ENCODE measurements around the gene EEF1A2. TPM values are rescaled to one million over a fixed set of nuclear protein-coding genes. Genes with fewer than 3 reads are reported as not detected.

EEF1A2 gene
- total RNA-seq, 1 experiment from 2014 or later: 32.0 TPM

GRCh38 chr20:63509088-63509564, 10.2 kb upstream of the EEF1A2 start:
- Mint-ChIP-seq H3K4me1 (ENCODE audit: low read depth, unreplicated experiment) (no peaks in the 10 kb centered on the region), H3K27ac (ENCODE audit: unreplicated experiment) (no peak overlapping the region), H3K36me3 (ENCODE audit: insufficient read depth, unreplicated experiment) (no peaks in the 10 kb centered on the region), H3K27me3 (ENCODE audit: insufficient read depth, unreplicated experiment) (peaks cover 27% of the 10 kb centered on the region), H3K4me3 (ENCODE audit: unreplicated experiment) (no peak overlapping the region), H3K9me3 (ENCODE audit: unreplicated experiment) (no peaks in the 10 kb centered on the region)
- intact Hi-C loops (cut with micrococcal nuclease; ENCODE audit: unreplicated experiment): no loop called here
- CTCF ChIA-PET: interaction anchor here (0.7 to 1.5 kb wide), 3 partner anchors 12 to 685 kb away, joined by 4 to 6 read pairs (median 4); partner anchors contain the start of gene PPDPF
- no peak for DNase-seq
- POLR2A ChIA-PET: interaction anchor here (0.7 kb wide), 1 partner anchor 42 kb away, joined by 6 read pairs; no protein-coding TSS in a partner anchor
- Histone ChIP-seq H3K27me3 (replicated peaks; ENCODE audit: control insufficient read depth, insufficient read depth, low read length) (no peaks in the 10 kb centered on the region; the same call in none of the 2 replicates), H3K4me3 (ENCODE audit: low read depth, low read length) (no peak overlapping the region), H3K4me1 (no peaks in the 10 kb centered on the region), H3K36me3 (ENCODE audit: control insufficient read depth, insufficient read depth, low read length) (no peaks in the 10 kb centered on the region), H3K9me3 (no peaks in the 10 kb centered on the region)
- no TSS peak for BruUV-seq (replicated peaks)
- no peak for TF ChIP-seq CTCF (IDR thresholded peaks at IDR 0.05; ENCODE audit: insufficient read depth in 1 of 2, low read depth in 1 of 2, low read length in 1 of 2, severe bottlenecking in 1 of 2, unreplicated experiment in 1 of 2)

DNA sequence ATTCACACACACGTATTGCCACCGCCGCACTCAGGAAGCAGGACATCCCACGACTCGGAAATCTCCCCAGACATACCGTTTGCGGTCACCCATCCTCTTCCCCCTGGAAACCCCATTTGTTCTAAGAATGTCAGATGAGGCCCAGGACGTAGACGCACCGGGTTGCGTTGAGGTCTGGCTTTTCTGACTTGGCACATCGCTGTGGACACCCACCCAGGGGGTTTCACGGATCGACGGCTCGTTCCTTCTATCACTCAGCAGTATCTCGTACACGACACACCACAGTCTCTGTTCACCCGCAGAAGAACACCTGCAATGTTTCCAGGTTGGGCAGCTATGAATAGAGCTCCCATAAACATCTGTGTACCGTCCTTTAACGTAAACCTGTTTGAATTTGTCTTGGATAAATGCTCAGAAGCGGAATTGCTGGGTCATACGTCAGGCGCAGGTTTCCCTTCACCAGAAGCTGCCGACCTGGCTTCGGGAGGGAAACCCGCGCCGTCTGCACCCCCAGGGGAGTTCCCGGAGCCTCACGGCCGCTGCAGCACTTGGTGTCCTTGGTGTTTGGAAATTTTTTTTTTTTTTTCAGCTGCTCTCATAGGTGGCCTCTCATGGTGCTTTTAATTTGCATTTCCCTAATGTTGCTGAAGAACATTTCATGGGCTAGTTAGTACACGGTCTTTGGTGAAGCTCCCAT, 9.3 kb upstream of the EEF1A2 start:
- Histone ChIP-seq H3K4me3 (ENCODE audit: low read depth, low read length) (no peak overlapping the region), H3K4me1 (no peaks in the 10 kb centered on the region), H3K9me3 (no peaks in the 10 kb centered on the region), H3K36me3 (ENCODE audit: control insufficient read depth, insufficient read depth, low read length) (no peaks in the 10 kb centered on the region), H3K27me3 (replicated peaks; ENCODE audit: control insufficient read depth, insufficient read depth, low read length) (no peaks in the 10 kb centered on the region; the same call in none of the 2 replicates)
- peaks cover 27% of the 10 kb centered on the region for H3K27me3 Mint-ChIP-seq (ENCODE audit: insufficient read depth, unreplicated experiment)
- no peak for TF ChIP-seq CTCF (IDR thresholded peaks at IDR 0.05; ENCODE audit: insufficient read depth in 1 of 2, low read depth in 1 of 2, low read length in 1 of 2, severe bottlenecking in 1 of 2, unreplicated experiment in 1 of 2)
- H3K27ac Mint-ChIP-seq (ENCODE audit: unreplicated experiment): no peak overlapping the region
- H3K4me3 Mint-ChIP-seq (ENCODE audit: unreplicated experiment): no peak overlapping the region
- BruUV-seq (replicated peaks): no TSS peak
- no peaks in the 10 kb centered on the region for H3K36me3 Mint-ChIP-seq (ENCODE audit: insufficient read depth, unreplicated experiment)
- no peak for DNase-seq
- intact Hi-C loops (cut with micrococcal nuclease; ENCODE audit: unreplicated experiment): no loop called here
- no peaks in the 10 kb centered on the region for H3K9me3 Mint-ChIP-seq (ENCODE audit: unreplicated experiment)
- ChIA-PET POLR2A (interaction anchor here (0.7 kb wide), 1 partner anchor 43 kb away, joined by 6 read pairs; no protein-coding TSS in a partner anchor), CTCF (interaction anchor here (0.6 to 1.5 kb wide), 5 partner anchors 13 to 705 kb away, joined by 4 to 7 read pairs (median 5); partner anchors contain the start of gene PPDPF)
- H3K4me1 Mint-ChIP-seq (ENCODE audit: low read depth, unreplicated experiment): no peaks in the 10 kb centered on the region

DNA sequence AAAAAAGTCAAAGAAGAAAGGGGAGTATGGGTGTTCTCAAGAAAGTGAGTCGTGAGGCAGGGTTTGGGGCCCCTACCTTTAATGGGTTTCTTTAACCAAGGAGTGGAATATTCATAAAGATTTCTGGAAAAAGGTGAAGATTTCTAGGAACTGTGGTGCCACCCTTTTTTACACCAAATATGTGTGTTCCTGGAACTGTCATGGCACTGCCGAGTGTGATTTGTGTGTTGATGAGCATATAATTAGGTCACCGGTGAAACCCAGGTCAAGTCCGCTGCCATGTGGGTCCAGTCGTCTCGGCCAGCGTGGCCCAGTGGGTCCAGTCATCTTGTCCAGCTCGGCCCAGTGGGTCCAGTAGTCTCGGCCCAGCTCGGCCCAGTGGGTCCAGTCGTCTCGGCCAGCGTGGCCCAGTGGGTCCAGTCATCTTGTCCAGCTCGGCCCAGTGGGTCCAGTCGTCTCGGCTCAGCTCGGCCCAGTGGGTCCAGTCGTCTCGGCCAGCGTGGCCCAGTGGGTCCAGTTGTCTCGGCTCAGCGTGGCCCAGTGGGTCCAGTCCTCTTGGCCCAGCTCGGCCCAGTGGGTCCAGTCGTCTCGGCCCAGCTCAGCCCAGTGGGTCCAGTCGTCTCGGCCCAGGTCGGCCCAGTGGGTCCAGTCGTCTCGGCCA, 8.3 kb upstream of the EEF1A2 start:
- intact Hi-C loops (cut with micrococcal nuclease; ENCODE audit: unreplicated experiment): no loop called here
- Mint-ChIP-seq H3K27me3 (ENCODE audit: insufficient read depth, unreplicated experiment) (peaks cover 22% of the 10 kb centered on the region), H3K9me3 (ENCODE audit: unreplicated experiment) (no peaks in the 10 kb centered on the region), H3K4me1 (ENCODE audit: low read depth, unreplicated experiment) (no peaks in the 10 kb centered on the region), H3K27ac (ENCODE audit: unreplicated experiment) (no peak overlapping the region), H3K36me3 (ENCODE audit: insufficient read depth, unreplicated experiment) (no peaks in the 10 kb centered on the region), H3K4me3 (ENCODE audit: unreplicated experiment) (no peak overlapping the region)
- no peaks in the 10 kb centered on the region for H3K4me1 ChIP-seq
- H3K4me3 ChIP-seq (ENCODE audit: low read depth, low read length): no peak overlapping the region
- POLR2A ChIA-PET: no interaction called here
- no peaks in the 10 kb centered on the region; the same call in 1 of the 2 replicates for H3K27me3 ChIP-seq (replicated peaks; ENCODE audit: control insufficient read depth, insufficient read depth, low read length)
- no peak for DNase-seq
- BruUV-seq (replicated peaks): no TSS peak
- CTCF ChIA-PET: no interaction called here
- no peaks in the 10 kb centered on the region for H3K36me3 ChIP-seq (ENCODE audit: control insufficient read depth, insufficient read depth, low read length)
- H3K9me3 ChIP-seq: no peaks in the 10 kb centered on the region
- TF ChIP-seq CTCF (IDR thresholded peaks at IDR 0.05; ENCODE audit: insufficient read depth in 1 of 2, low read depth in 1 of 2, low read length in 1 of 2, severe bottlenecking in 1 of 2, unreplicated experiment in 1 of 2): no peak

Data from Caco-2 (cell line).